SH-SY5Y (cell line): Measurements from ENCODE around the gene CDC42BPB.

Experiments
- GATA2 ChIP-seq: IDR thresholded peaks from 2 replicates; pipeline ENCODE4 v1.6.1; 2011; ENCODE audit warnings: mild to moderate bottlenecking, low read depth, low read length
- GATA3 ChIP-seq: IDR thresholded peaks from 2 replicates; pipeline ENCODE4 v1.6.1; 2011; ENCODE audit warnings: low read depth, mild to moderate bottlenecking, low read length, moderate library complexity

DNA sequence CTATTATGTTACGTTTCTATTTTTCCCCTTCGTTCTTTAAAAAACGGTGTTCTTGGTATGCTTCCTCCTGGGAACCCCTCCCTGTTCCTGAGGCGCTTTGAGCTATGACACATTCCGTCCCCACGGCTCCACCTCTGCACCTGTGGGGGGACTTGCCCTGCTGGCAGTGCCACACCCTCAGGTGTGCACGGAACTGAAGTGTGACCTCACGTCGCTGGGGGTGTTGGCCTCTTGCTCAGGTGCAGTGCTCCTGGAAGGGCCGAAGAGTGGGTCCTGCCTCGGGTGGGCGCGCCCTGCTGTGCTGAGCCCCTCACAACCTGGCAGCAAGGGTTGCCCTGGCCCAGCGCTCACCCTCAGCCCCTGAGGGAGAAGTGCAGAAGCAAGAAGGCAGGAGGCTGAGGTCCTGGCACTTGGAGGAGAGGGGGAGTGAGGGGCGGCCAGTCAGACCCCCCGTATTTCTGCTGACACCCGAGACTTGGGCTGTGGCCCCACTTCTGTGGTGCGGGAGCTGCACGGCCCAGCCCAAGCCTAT lies 129.9 kb downstream of the CDC42BPB start:
- no peak for TF ChIP-seq GATA2
- TF ChIP-seq GATA3: no peak
